ENCODE results near the gene MYOCD. TPM values are rescaled to one million over a fixed set of nuclear protein-coding genes. Genes with fewer than 3 reads are reported as not detected.

The MYOCD gene
- total RNA-seq, 4 donors from 2014 or later = 0.65 to 8.5 (median 0.98) TPM

DNA sequence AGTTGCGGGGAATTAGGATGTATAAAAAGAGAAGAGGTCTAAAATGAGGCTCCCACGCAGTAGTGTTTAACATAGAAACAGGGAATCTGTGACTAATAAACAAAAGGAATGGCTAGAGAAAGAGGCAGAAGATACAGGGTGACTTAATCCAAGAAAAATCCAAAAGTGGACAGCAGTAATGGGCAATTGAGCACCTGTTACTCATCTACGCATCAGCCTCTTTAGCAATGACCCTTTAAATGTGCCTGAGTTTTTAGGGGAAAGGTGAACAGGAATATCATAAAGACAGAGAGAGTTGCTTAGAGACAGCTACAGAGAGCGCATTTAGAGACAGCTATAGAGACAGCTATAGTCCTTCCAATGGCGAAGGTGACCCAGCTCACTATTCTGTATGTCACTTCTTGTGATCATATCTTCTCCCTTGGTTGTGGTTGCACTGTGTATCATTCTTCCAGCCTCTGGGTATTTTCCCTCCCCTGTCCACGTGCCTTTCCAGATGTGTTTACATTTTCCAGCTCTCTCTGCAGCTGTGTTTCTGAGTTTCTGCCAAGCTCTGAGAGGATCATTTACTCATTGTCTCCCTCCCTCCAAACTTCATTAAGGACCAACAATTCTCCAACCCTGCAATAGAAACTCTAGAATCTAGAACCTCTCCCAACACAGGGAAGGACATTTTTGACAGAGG is 61.5 kb downstream of the MYOCD start:
- no peak for TF ChIP-seq CTCF (IDR thresholded peaks at IDR 0.05; ENCODE audit: low read depth)

DNA sequence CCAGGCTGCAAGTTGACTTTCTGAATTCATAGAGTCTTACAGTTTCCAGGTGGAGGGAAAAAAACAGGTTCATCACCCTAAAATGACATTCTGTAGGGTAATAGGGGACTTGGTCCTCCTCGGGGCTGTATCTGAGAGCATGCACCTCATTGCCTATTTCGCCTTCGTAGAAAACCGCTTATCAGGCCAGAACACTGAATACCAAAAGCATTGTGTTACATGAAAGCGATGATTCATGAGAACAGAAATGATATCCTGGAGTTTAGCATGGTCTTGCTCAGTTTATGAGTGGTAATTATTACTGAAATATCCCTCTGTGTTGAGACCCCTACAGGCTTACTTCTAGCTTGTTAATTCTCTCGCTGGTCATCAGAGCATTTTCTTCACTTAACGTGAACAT is 62.2 kb downstream of the MYOCD start:
- TF ChIP-seq CTCF (IDR thresholded peaks at IDR 0.05; ENCODE audit: low read depth) = no peak

GRCh38 chr17:12729086-12729485 is 63.4 kb downstream of the MYOCD start:
- no peak for TF ChIP-seq CTCF (IDR thresholded peaks at IDR 0.05; ENCODE audit: low read depth)

DNA sequence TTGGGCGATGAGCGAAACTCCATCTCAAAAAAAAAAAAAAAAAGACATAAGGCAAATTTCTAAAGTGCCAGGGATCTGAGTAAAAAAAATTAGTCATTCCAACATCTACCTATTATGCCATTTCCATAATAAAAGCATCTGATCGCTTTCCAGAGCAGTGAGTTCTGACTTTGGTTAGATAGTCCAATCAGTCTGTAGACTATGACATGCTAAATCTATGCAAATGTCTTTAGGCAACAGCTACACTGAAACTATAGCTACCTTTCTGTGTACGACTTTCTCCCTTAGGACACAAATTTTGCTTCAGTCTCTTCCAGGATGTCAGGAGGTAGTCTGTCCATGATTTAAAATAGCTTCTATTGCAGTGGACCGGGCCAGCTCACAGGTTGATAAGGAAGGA is 64.7 kb downstream of the MYOCD start:
- no peak for TF ChIP-seq CTCF (IDR thresholded peaks at IDR 0.05; ENCODE audit: low read depth)

DNA sequence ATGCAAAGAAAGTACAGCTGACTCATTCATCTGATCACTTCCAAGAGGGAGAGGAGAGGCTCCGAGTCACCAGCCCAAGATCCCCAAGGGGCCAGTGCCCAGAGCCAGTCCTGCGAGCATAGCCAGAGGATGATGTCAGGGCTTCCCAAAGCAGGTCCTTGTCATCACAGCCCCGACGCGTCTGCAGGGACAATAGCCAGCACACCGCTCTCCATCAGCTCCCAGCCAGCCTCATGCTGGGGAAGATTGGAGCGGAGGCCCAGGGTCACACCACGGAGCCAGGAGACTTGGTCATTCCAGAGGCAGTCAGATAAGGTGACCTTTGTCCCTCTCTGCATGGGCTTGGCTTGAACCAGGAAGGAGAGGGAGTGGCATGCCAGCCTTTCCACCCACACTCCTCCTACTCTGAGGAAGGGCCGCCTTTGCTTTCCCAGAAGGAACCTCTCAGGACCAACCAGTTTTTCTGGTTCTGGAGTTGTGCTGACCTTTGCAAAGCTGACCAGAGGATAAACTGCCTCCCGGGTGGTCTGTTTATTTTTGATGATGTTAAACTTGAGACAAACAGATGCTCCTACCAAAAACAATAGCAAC is 65.3 kb downstream of the MYOCD start:
- no peak for TF ChIP-seq CTCF (IDR thresholded peaks at IDR 0.05; ENCODE audit: low read depth)

DNA sequence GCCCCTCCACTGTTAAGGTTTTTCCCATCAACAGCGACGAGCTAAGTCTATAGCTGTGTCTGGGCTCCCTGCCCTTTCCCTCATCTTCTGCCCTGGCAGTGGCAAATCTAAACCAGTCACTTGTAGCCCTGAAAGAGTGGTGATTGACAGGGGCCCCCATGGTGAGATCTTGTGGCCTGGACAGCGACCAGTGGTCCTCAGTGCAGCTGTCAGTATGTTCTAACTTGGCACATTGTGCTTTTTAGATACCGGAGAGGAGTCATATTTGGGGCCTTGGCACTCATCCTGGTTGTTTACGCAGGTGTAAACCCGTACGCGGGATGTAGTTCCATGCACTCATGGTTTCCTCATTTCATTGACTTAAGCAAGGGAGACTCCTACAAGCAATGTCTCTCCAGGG is 66.1 kb downstream of the MYOCD start:
- no peak for TF ChIP-seq CTCF (IDR thresholded peaks at IDR 0.05; ENCODE audit: low read depth)

DNA sequence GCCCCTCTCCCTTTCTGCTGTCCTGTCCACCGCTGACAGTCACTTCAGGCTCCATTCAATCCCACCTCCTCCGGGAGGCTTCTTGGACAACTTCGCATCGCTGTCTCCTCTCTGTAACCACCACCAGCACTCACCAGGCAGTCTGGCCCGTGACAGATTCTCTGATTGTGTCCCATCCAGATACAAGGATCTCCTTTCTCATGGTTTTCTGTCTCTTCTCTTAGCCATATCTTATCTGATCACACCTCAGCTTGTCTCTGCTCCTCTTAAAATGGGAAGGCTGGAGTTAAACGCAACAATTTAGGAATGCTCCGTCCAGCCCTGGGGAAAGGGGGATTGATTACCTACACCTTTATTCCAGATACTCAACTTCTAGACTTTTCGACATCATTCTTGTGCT is 66.7 kb downstream of the MYOCD start:
- no peak for TF ChIP-seq CTCF (IDR thresholded peaks at IDR 0.05; ENCODE audit: low read depth)
